IMR-90 (cell line): ENCODE measurements around the gene SHISAL1. TPM values are rescaled to one million over a fixed set of nuclear protein-coding genes. Genes with fewer than 3 reads are reported as not detected.

Experiments used
- ATAC-seq: fragments of 200-7000 bp; cut with Tn5 transposase; 2 replicates; pipeline ENCODE4 v1.9.1; 2020; ENCODE audit warnings: low read depth, mild to moderate bottlenecking, moderate library complexity
- BruUV-seq: library from RNA; stranded (reverse); fragments of 400-500 nt; replicated peaks from 2 replicates; lab custom pipeline; 2021; lab: Mats Ljungman, UMichigan
- CTCF ChIA-PET: fragments of 300-600 bp; formaldehyde crosslinking; extraction: SDS; loops from one replicate; lab custom pipeline; 2021; ENCODE audit warnings: antibody characterized with exemption; lab: Yijun Ruan, JAX
- POLR2A ChIA-PET: fragments of 300-600 bp; sonication (Branson Sonifier 250); formaldehyde crosslinking; loops from one replicate; lab custom pipeline; 2022; ENCODE audit warnings: antibody characterized with exemption; ENCODE audit not compliant: unreplicated experiment; lab: Charles Lee
- DNase-seq: peaks from one replicate; pipeline ENCODE4 v3.0.0; 2013
- H2AFZ ChIP-seq: replicated peaks from 2 replicates; pipeline ENCODE3; 2013; ENCODE audit warnings: low read length, mild to moderate bottlenecking; ENCODE audit not compliant: poor library complexity
- H2AK5ac ChIP-seq: 2 replicates; pipeline ENCODE4 v1.6.1; 2013; ENCODE audit warnings: low read depth, low read length, inconsistent platforms
- H2AK9ac ChIP-seq: replicated peaks from 2 replicates; pipeline ENCODE3; 2013; ENCODE audit warnings: mild to moderate bottlenecking, low read depth, low read length, moderate library complexity; ENCODE audit not compliant: poor library complexity
- H2BK120ac ChIP-seq: 2 replicates; pipeline ENCODE4 v1.6.1; 2013; ENCODE audit warnings: low read depth, low read length, inconsistent platforms
- H2BK15ac ChIP-seq: 3 replicates; pipeline ENCODE4 v1.6.1; 2013; ENCODE audit warnings: low read depth, low read length, inconsistent platforms
- H2BK20ac ChIP-seq: 2 replicates; pipeline ENCODE4 v1.6.1; 2013; ENCODE audit warnings: low read depth, mild to moderate bottlenecking, inconsistent platforms, low read length, moderate library complexity
- H2BK5ac ChIP-seq: 2 replicates; pipeline ENCODE4 v1.6.1; 2013; ENCODE audit warnings: mild to moderate bottlenecking, low read depth, low read length, inconsistent platforms; ENCODE audit not compliant: poor library complexity, severe bottlenecking
- H3K14ac ChIP-seq: replicated peaks from 2 replicates; pipeline ENCODE4 v1.6.1; 2013; ENCODE audit warnings: low read depth, low read length, inconsistent platforms
- H3K18ac ChIP-seq: 2 replicates; pipeline ENCODE4 v1.6.1; 2013; ENCODE audit warnings: low read depth, low read length, control low read depth
- H3K23ac ChIP-seq: 2 replicates; pipeline ENCODE4 v1.6.1; 2013; ENCODE audit warnings: low read depth, low read length, inconsistent platforms
- H3K27ac ChIP-seq: 2 replicates; pipeline ENCODE4 v1.5.1; 2013; ENCODE audit warnings: mild to moderate bottlenecking, control low read depth, low read length; ENCODE audit not compliant: insufficient read depth
- H3K27me3 ChIP-seq: 2 replicates; pipeline ENCODE4 v1.6.1; 2013; ENCODE audit warnings: low read length; ENCODE audit not compliant: control insufficient read depth, insufficient read depth
- H3K36me3 ChIP-seq: 2 replicates; pipeline ENCODE4 v1.6.1; 2013; ENCODE audit warnings: low read length, mixed read lengths; ENCODE audit not compliant: control insufficient read depth, insufficient read depth
- H3K4ac ChIP-seq: 2 replicates; pipeline ENCODE4 v1.6.1; 2013; ENCODE audit warnings: low read depth, low read length, inconsistent platforms
- H3K4me1 ChIP-seq: 2 replicates; pipeline ENCODE4 v1.6.1; 2013; ENCODE audit warnings: low read length, mixed read lengths; ENCODE audit not compliant: control insufficient read depth, insufficient read depth
- H3K4me2 ChIP-seq: 2 replicates; pipeline ENCODE4 v1.6.1; 2013; ENCODE audit warnings: low read depth, mild to moderate bottlenecking, control low read depth, low read length, moderate library complexity
- H3K4me3 ChIP-seq: 2 replicates; pipeline ENCODE4 v1.5.1; 2013; ENCODE audit warnings: low read depth, mild to moderate bottlenecking, control low read depth, low read length, moderate library complexity; ENCODE audit not compliant: insufficient read depth
- H3K56ac ChIP-seq: 2 replicates; pipeline ENCODE4 v1.6.1; 2013; ENCODE audit warnings: low read length, inconsistent platforms; ENCODE audit not compliant: insufficient read depth; ENCODE audit errors: extremely low read depth
- H3K79me1 ChIP-seq, 2 experiments: 2 replicates each; pipeline ENCODE4 v1.6.1; 2013; ENCODE audit warnings: low read length in 2 of 2, inconsistent platforms in 1 of 2, low read depth in 1 of 2
- H3K9ac ChIP-seq: 2 replicates; pipeline ENCODE4 v1.6.1; 2013; ENCODE audit warnings: low read depth, low read length, control low read depth
- H3K9me1 ChIP-seq: 2 replicates; pipeline ENCODE4 v1.6.1; 2013; ENCODE audit warnings: low read length, inconsistent platforms; ENCODE audit not compliant: insufficient read depth
- H3K9me3 ChIP-seq: 2 replicates; pipeline ENCODE4 v1.6.1; 2013; ENCODE audit warnings: low read length; ENCODE audit not compliant: control insufficient read depth, insufficient read depth
- H4K20me1 ChIP-seq: 2 replicates; pipeline ENCODE4 v1.6.1; 2013; ENCODE audit warnings: low read length, inconsistent platforms; ENCODE audit not compliant: insufficient read depth
- H4K5ac ChIP-seq: 2 replicates; pipeline ENCODE4 v1.6.1; 2013; ENCODE audit warnings: mild to moderate bottlenecking, low read depth, low read length, control low read depth
- H4K8ac ChIP-seq, 2 experiments: 2 replicates each; pipeline ENCODE4 v1.6.1; 2013; ENCODE audit warnings: low read depth in 2 of 2, low read length in 2 of 2, control low read depth in 1 of 2, inconsistent platforms in 1 of 2
- H4K91ac ChIP-seq: 2 replicates; pipeline ENCODE4 v1.6.1; 2013; ENCODE audit warnings: low read depth, low read length, inconsistent platforms; ENCODE audit not compliant: insufficient read depth
- BHLHE40 ChIP-seq: fragments of 150-350 bp; IDR thresholded peaks from 2 replicates; pipeline ENCODE4 v1.6.1; 2016; ENCODE audit warnings: mild to moderate bottlenecking, low read depth, low read length
- CEBPB ChIP-seq: IDR thresholded peaks from 2 replicates; pipeline ENCODE4 v1.6.1; 2012; ENCODE audit warnings: low read depth, low read length, improper control_type of control experiment
- CHD1 ChIP-seq: IDR thresholded peaks from 2 replicates; pipeline ENCODE4 v1.6.1; 2012; ENCODE audit warnings: low read depth, low read length, improper control_type of control experiment
- CTCF ChIP-seq: conservative IDR thresholded peaks from 2 replicates; pipeline ENCODE4 v1.5.1; 2012; ENCODE audit warnings: mild to moderate bottlenecking, low read depth, low read length, improper control_type of control experiment
- FOS ChIP-seq: fragments of 150-350 bp; IDR thresholded peaks from 2 replicates; pipeline ENCODE4 v1.6.1; 2016; ENCODE audit warnings: low read depth, low read length
- MAFK ChIP-seq: IDR thresholded peaks from 2 replicates; pipeline ENCODE4 v1.6.1; 2012; ENCODE audit warnings: low read depth, low read length, improper control_type of control experiment
- MAZ ChIP-seq: IDR thresholded peaks from 2 replicates; pipeline ENCODE4 v1.6.1; 2012; ENCODE audit warnings: low read depth, mild to moderate bottlenecking, low read length, improper control_type of control experiment, moderate library complexity, borderline replicate concordance
- MXI1 ChIP-seq: IDR thresholded peaks from 2 replicates; pipeline ENCODE4 v1.6.1; 2012; ENCODE audit warnings: low read depth, mild to moderate bottlenecking, low read length, moderate library complexity, borderline replicate concordance
- NFE2L2 ChIP-seq: fragments of 150-350 bp; IDR thresholded peaks from 2 replicates; pipeline ENCODE4 v1.6.1; 2016; ENCODE audit warnings: low read depth, mild to moderate bottlenecking, low read length
- POLR2A ChIP-seq: IDR thresholded peaks from 2 replicates; pipeline ENCODE4 v1.6.1; 2012; ENCODE audit warnings: mild to moderate bottlenecking, low read depth, low read length
- RAD21 ChIP-seq: IDR thresholded peaks from 2 replicates; pipeline ENCODE4 v1.6.1; 2012; ENCODE audit warnings: low read length, improper control_type of control experiment
- RCOR1 ChIP-seq: IDR thresholded peaks from 2 replicates; pipeline ENCODE4 v1.6.1; 2012; ENCODE audit warnings: mild to moderate bottlenecking, low read length, improper control_type of control experiment; ENCODE audit not compliant: insufficient replicate concordance
- RFX5 ChIP-seq: IDR thresholded peaks from 2 replicates; pipeline ENCODE4 v1.8.0; 2012; ENCODE audit warnings: low read depth, mild to moderate bottlenecking, low read length, moderate library complexity
- SMC3 ChIP-seq: fragments of 150-350 bp; IDR thresholded peaks from 2 replicates; pipeline ENCODE4 v1.6.1; 2016; ENCODE audit warnings: low read depth, mild to moderate bottlenecking, antibody characterized with exemption, low read length, moderate library complexity
- WGBS, 2 experiments: methylation state at CpG; one replicate each; pipeline versions ENCODE4 v1.1.5 to v1.1.7; 2013; ENCODE audit warnings: missing lambda C conversion rate in 2 of 2; ENCODE audit not compliant: insufficient read length in 1 of 2; ENCODE audit errors: extremely low coverage in 2 of 2; 5-methylcytosine and 5-hydroxymethylcytosine counted together
- dilution Hi-C: fragments of 300-500 bp; cut with HindIII; formaldehyde crosslinking; loops from one replicate; pipeline ENCODE4 v1.14.3; 2018; ENCODE audit warnings: low sequenced_read_pairs; ENCODE audit not compliant: unreplicated experiment
- in situ Hi-C: fragments of 300-500 bp; cut with MboI; formaldehyde crosslinking; loops from 3 replicates; pipeline ENCODE4 v1.14.3; 2019; ENCODE audit warnings: low sequenced_read_pairs, inconsistent platforms, mixed read lengths
- intact Hi-C: fragments of 100-400 bp; cut with micrococcal nuclease; formaldehyde crosslinking; loops from 2 replicates; pipeline ENCODE4 v1.10.0; 2022
- polyA plus RNA-seq, 3 experiments: library from polyadenylated mRNA; depleted of rRNA; stranded (reverse); fragments of >200 nt; gene quantifications; 2 replicates each; pipeline ENCODE4 v1.2.3, GENCODE V29; 2012; ENCODE audit warnings: low replicate concordance in 1 of 3
- total RNA-seq: library from RNA; depleted of rRNA; stranded (reverse); fragments of >200 nt; gene quantifications from 2 replicates; pipeline ENCODE4 v1.2.3, GENCODE V29; 2012
- TF ChIP-seq, protein P1 (sequence below): fragments of 150-350 bp; IDR thresholded peaks from 2 replicates; pipeline ENCODE4 v1.6.1; 2017; ENCODE audit warnings: mild to moderate bottlenecking, antibody characterized with exemption, low read length, low read depth
- TF ChIP-seq, protein P2 (sequence below): fragments of 150-350 bp; IDR thresholded peaks from 2 replicates; pipeline ENCODE4 v1.6.1; 2016; ENCODE audit warnings: low read depth, mild to moderate bottlenecking, low read length, moderate library complexity, borderline replicate concordance

The SHISAL1 gene
- total and polyA plus RNA-seq, 2 of the 4 experiments (the other 2 are of a cell fraction), result 1.0 to 1.4 TPM

- ChIA-PET CTCF (no interaction called here), POLR2A (no interaction called here)
- H4K20me1 ChIP-seq, result no peaks in the 10 kb centered on the region
- no TSS peak for BruUV-seq
- no peak overlapping the region for H4K91ac ChIP-seq
- H2AFZ ChIP-seq, result no peak overlapping the region
- H3K23ac ChIP-seq, result no peak overlapping the region
- H2AK5ac ChIP-seq, result no peak overlapping the region
- no peak overlapping the region for H3K14ac ChIP-seq
- WGBS, 2 experiments, result 71% methylated on average over 8 of the region's 13 CpGs; no CpG with 5 or more reads in 1 of the 2 experiments
- no peak overlapping the region for H2BK20ac ChIP-seq
- H3K4me3 ChIP-seq, result no peak overlapping the region
- H3K4me2 ChIP-seq, result no peak overlapping the region
- intact Hi-C loops, result no loop called here
- H3K27ac ChIP-seq, result no peak overlapping the region
- H2BK120ac ChIP-seq, result no peak overlapping the region
- H3K9ac ChIP-seq, result no peak overlapping the region
- H3K27me3 ChIP-seq, result no peaks in the 10 kb centered on the region
- H3K9me1 ChIP-seq, result no peaks in the 10 kb centered on the region; the same call in 1 of the 2 replicates
- H3K36me3 ChIP-seq, result peaks cover 1% of the 10 kb centered on the region; the same call in 1 of the 2 replicates
- no peaks in the 10 kb centered on the region for H3K79me1 ChIP-seq
- in situ Hi-C loops, result no loop called here
- H2BK15ac ChIP-seq, result no peak overlapping the region
- H3K56ac ChIP-seq, result no peak overlapping the region
- no peak overlapping the region for H2BK5ac ChIP-seq
- DNase-seq (no peak), ATAC-seq (no peak)
- H4K5ac ChIP-seq, result no peak overlapping the region
- no peaks in the 10 kb centered on the region for H3K9me3 ChIP-seq
- H4K8ac ChIP-seq, result no peak overlapping the region
- TF ChIP-seq MXI1, result no peak
- no peak for TF ChIP-seq POLR2A
- TF ChIP-seq RFX5, result no peak
- TF ChIP-seq RCOR1, result no peak
- no peak for TF ChIP-seq CEBPB
- TF ChIP-seq, protein P1, sequence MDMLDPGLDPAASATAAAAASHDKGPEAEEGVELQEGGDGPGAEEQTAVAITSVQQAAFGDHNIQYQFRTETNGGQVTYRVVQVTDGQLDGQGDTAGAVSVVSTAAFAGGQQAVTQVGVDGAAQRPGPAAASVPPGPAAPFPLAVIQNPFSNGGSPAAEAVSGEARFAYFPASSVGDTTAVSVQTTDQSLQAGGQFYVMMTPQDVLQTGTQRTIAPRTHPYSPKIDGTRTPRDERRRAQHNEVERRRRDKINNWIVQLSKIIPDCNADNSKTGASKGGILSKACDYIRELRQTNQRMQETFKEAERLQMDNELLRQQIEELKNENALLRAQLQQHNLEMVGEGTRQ, result no peak
- TF ChIP-seq MAFK, result no peak
- no peak for TF ChIP-seq NFE2L2
- TF ChIP-seq, protein P2, sequence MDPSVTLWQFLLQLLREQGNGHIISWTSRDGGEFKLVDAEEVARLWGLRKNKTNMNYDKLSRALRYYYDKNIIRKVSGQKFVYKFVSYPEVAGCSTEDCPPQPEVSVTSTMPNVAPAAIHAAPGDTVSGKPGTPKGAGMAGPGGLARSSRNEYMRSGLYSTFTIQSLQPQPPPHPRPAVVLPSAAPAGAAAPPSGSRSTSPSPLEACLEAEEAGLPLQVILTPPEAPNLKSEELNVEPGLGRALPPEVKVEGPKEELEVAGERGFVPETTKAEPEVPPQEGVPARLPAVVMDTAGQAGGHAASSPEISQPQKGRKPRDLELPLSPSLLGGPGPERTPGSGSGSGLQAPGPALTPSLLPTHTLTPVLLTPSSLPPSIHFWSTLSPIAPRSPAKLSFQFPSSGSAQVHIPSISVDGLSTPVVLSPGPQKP, result no peak
- no peak for TF ChIP-seq CTCF
- no peak for TF ChIP-seq CHD1
- no peak for TF ChIP-seq SMC3
- TF ChIP-seq MAZ, result no peak
- TF ChIP-seq BHLHE40, result no peak
- no peak for TF ChIP-seq FOS
- no peak for TF ChIP-seq RAD21
- peaks cover 11% of the 10 kb centered on the region for H3K4me1 ChIP-seq
- no peak overlapping the region for H3K18ac ChIP-seq
- no peak overlapping the region for H3K4ac ChIP-seq
- no peak overlapping the region for H2AK9ac ChIP-seq
- dilution Hi-C loops, result no loop called here
Measured at GRCh38 chr22:44287741-44288140, 25.0 kb downstream of the SHISAL1 start.
